HG03159 (cell line): ENCODE measurements around the gene GRIN3B.

Experiments
- ATAC-seq: cut with Tn5 transposase; IDR thresholded peaks from one replicate; pipeline ENCODE4 v1.9.1; 2021; ENCODE audit warnings: mild to moderate bottlenecking, moderate library complexity; ENCODE audit not compliant: unreplicated experiment

GRIN3B gene

GRCh38 chr19:964116-964520, 36.1 kb upstream of the GRIN3B start:
- no peak for ATAC-seq

DNA sequence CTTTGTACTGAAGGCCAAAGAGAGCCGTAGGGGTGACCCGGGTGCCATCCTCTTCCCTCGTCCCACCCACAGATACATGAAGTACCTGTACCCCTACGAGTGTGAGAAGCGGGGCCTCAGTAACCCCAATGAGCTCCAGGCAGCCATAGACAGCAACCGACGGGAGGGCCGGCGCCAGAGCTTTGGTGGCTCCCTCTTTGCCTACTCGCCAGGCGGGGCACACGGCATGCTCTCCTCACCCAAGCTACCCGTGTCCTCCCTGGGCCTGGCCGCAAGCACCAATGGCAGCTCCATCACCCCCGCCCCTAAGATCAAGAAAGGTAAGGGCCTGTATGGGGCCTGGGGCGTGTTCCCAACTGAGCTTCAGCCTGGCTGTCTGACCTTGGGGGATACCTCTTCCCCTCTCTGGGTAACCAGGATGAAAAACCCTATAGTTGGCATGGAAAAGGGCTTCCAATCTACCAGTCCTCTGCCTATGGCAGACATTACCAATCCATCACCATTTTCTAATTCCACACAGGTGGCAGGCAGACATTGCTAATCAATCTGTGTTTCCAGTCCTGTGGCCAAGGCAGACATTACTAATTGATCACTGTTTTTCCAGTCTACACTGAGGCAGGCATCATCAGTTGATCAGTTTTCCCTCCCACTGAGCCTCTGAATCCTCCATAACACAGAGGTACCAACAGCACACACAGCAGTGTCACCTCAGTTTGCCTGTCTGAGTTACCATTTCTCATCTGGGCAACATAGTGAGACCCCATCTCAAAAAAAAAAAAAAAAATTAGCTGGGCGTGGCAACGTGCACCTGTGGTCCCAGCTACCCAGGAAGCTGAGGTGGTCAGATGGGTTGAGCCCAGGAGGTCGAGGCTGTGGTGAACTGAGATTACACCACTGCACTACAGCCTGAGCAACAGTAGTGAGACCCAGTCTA, 35.2 kb upstream of the GRIN3B start:
- no peak for ATAC-seq

DNA sequence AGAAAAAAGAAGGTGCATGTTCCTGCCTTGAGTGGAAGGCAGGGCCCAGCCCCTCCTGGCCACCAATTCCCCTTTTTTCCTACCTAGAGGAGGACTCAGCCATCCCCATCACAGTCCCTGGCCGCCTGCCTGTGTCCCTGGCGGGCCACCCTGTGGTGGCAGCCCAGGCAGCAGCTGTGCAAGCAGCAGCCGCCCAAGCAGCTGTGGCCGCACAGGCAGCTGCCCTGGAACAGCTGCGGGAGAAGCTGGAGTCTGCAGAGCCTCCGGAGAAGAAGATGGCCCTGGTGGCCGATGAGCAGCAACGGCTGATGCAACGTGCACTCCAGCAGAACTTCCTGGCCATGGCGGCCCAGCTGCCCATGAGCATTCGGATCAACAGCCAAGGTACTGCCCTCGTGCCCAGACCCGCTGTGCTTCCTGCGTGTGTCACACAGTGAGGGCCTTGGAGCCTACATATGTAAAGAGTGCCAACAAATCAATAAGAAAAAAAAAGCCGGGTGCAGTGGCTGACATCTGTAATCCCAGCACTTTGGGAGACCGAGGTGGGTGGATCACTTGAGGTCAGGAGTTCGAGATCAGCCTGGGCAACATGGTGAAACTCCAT, 33.6 kb upstream of the GRIN3B start:
- ATAC-seq = no peak

GRCh38 chr19:970695-971094, 29.5 kb upstream of the GRIN3B start:
- no peak for ATAC-seq

DNA sequence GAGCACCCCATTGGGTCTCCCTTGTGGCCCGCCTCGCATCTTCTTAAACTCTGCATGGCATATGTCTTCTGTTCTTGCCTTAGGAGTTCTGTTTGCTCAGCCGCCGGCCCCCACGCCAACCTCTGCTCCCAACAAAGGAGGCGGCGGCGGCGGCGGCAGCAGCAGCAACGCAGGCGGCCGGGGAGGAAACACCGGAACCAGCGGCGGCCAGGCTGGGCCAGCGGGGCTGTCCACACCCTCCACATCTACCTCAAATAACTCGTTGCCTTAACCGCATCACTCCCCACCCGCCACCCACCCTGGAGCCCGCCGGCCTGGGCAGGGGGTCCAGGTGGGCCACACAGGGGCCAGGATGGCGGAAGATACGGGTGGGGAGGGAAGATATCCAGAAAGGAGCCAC, 28.4 kb upstream of the GRIN3B start:
- no peak for ATAC-seq

GRCh38 chr19:972281-972680, 27.9 kb upstream of the GRIN3B start:
- no peak for ATAC-seq

GRCh38 chr19:973726-974563, 26.3 kb upstream of the GRIN3B start:
- ATAC-seq = no peak

GRCh38 chr19:974564-975257, 25.5 kb upstream of the GRIN3B start:
- ATAC-seq = no peak

DNA sequence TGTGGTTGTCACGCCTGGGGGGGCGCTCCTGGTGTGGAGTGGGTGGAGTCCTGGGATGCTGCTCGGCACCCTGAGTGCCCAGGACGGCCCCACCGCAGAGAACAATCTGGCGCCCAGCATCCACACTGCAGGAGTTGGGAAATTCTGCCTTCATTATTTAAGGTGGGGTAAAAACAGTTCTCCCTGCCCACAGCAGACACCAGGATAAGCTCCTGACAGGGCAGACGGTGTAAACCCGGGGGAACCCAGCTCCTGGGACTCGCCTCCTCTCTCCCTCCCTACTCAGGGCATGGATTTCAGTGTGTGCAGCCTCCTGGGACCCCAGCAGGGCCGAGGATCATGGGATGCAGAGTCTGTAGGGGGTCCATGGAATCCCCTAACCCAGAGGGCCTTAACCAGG, 23.7 kb upstream of the GRIN3B start:
- ATAC-seq = no peak

DNA sequence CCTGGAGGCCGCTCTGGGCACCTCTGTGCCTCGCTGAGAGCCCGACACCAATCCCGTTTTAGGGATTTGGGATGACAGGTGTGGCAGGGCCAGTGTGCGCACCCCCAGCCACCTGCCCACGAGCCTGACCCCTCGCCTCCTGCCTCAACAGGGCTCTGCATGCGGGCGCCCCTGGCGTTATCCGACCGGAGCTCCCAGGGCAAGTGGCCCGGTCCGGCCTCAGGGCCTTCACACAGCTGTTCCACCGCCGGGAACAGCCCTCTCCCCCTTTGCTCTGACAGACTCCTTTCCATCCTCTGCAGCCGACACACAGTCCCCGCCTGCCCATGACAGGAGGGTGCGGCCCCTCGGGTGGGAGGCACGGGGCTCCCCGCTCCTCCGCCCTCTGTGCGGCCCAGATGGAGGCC, 23.2 kb upstream of the GRIN3B start:
- ATAC-seq = no peak

- no peak for ATAC-seq
Observed at GRCh38 chr19:979318-979741, 20.9 kb upstream of the GRIN3B start.

DNA sequence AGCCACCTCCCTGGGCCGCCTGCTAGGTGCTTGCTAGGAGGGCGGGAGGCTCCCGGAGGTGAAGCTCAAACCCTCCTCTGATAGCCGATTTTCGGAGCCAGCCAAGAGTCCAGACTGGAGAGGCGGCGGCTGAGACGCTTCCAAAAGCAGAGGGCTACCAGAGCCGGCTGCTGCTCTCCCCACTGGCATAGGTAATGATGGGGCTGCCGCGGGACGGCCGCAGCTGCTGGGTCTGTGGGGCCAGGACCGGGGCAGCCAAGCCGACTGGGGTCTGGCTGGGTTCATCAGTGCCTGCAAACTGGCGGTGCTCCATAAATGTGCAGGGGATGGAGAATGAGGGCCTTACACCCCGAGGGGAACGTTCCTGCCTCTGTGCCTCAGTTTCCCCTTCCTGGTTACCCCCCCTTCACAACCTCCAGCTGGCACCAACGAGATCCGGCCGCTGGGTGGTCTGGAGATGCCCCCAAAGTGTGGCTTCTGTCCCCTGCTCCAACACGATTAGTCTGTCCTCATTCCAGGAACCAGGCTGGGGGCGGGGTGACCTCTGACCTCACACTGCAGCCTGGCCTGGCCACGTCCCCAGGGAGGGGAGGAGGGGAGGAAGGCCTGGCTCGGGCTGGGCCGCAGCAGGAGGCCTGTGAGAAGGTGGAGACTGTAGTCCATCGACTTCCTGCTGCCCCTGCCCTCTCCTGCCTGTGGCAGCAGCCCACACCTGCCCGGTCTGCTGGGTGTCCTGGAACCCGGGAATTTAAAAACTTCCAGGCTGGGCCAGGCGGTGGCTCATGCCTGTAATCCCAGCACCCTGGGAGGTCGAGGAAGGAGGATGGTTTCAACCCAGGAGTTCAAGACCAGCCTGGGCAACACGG, 19.9 kb upstream of the GRIN3B start:
- ATAC-seq = no peak

- ATAC-seq = peak; percentile 41
Observed at GRCh38 chr19:982567-983170, 17.6 kb upstream of the GRIN3B start.

DNA sequence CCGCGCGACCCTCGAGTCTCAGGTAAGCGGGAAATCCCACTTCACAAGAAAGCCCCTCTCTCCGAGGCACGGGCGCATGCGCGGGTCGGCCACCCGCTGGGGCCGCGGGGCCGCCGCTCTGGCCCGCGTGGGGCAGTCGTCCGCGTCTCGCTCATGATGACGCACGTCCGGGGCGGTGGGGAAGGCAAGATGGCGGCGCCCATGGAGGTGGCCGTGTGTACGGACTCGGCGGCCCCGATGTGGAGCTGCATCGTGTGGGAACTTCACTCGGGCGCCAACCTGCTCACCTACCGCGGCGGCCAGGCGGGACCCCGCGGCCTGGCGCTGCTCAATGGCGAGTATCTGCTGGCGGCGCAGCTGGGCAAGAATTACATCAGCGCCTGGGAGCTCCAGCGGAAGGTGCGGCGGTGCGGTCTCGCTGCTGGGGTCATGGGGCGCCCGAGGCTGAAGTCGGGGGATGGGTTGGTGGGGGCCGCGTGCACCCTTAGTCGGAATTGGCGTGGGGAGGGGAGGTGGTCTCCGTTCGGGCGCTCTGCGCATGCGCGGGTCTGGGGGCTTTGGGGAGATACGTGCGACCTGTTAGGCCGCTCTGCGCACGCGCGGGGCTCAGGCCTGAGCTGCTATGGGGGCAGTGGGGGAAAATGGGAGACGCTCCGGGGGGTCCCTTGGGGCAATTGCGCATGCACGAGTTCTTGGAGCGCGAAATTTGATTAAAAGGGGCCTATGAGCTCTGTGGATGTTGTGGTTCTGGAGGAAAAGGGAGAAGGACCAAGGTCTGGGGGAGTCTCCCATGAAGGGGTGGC, 15.9 kb upstream of the GRIN3B start, which contains the start of gene WDR18:
WDR18 (plus strand) TSS at position 181 of the 803 bp plus-strand sequence; CDS start at position 190, 9 bp downstream.
- ATAC-seq = peak; percentile 73

DNA sequence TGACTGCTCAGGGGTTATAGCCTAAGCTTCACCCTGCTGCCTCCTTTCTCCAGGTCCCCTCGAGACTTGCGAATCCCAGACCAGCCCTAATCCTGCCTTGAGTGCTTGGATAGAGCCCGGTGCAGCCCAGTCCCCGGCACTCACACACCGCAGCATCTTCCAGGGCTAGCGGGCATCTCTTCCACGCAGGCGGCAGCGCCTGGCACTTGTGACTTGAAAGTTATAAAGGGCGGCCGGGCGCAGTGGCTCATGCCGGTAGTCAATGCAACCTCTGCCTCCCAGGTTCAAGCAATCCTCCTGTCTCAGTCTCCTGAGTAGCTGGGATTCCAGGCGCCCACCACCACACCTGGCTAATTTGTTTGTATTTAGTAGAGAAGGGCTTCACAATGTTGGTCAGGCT, 14.1 kb upstream of the GRIN3B start:
- no peak for ATAC-seq

DNA sequence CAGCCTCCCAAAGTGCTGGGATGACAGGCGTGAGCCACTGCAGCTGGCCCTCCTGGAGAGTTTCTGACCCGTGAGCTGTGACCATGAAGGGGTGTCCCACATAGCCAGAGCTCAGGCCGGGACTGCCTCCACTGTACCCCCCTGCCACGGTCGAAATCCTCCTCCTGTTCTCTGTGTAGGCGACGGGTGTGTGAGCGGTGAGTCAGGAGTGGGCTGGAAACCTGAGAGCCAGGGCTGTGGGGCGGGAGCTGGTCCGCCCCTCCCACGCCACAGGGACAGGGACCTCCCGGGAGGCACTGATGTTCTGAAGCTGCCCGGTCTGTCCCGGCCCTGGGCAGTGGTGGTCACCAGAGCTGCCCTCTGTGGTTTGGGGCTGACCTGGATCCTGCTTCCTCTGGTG, 12.1 kb upstream of the GRIN3B start:
- no peak for ATAC-seq

DNA sequence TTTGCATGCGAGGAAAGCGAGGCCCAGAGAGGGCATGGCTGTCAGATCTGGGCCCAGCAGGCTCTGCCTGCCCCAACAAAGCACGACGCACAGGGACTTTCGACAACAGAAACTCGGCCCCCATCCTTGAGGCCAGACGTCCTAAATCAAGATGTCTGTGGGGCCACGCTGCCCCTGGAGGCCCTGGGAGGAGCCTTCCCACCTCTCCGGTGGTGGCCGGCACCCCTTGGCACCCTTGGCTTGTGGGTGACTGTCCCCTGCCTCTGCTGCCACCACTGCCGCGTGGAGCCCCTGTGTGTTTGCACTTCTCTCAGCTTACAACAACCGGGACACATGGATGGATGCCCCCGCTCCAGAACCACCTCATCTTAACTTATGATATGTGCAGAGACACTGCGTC, 11.7 kb upstream of the GRIN3B start:
- ATAC-seq = no peak

DNA sequence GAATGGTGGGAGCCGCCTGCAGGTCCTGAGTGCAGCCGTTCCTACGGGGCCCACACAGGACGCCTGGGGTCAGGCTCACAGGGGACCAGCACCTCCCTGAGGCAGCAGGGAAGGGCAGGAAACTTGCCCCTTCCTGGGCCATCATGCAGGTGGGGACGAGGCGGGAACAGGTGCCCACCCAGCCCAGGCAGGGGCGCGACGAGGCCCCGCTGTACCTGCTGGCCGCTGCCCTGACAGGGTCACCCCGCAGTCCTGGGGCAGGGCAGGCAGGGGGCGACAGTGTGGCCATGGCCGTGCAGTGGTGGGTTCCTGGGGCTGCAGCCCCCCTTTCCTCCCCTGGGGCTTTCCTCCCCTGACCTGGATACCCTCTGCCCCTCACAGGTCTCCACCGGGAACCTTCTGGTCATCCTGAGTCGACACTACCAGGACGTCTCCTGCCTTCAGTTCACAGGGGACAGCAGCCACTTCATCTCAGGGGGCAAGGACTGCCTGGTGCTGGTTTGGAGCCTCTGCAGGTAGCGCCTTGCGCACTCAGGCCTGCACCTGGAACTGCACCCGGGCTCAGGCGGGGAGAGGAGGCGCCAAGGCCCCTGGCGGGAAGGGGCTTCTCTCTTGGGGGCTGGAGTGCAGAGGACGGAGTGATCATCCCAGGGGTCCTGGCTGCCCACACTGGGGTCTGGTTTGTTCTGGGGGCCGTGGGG, 10.7 kb upstream of the GRIN3B start:
- ATAC-seq = no peak
